TTC549 (cell line): ENCODE measurements around the gene GSAP.

Experiments used
- FAIRE-seq: peaks from 2 replicates; lab custom pipeline; 2012; peaks lifted over from hg19 to GRCh38; lab: Jason Lieb, UNC

The GSAP gene

DNA sequence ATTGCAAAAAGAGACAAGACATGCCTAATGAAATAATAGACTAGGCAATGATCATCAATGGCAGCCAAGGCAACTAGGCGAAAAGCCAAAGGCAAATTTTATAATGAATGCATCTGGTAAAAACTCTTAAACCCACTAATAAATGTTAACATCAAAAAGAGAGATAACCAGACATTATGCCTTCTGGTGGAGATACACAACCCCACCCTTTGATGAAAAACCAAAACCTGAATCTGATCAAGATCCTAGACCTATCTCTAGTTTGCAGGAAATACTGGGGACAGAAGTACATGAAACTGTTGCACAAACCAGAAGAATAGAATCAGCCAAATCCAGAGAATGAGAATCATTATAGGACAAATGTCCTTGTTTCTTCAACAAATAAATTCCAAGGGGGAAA, 22.0 kb upstream of the GSAP start:
- no peak for FAIRE-seq

DNA sequence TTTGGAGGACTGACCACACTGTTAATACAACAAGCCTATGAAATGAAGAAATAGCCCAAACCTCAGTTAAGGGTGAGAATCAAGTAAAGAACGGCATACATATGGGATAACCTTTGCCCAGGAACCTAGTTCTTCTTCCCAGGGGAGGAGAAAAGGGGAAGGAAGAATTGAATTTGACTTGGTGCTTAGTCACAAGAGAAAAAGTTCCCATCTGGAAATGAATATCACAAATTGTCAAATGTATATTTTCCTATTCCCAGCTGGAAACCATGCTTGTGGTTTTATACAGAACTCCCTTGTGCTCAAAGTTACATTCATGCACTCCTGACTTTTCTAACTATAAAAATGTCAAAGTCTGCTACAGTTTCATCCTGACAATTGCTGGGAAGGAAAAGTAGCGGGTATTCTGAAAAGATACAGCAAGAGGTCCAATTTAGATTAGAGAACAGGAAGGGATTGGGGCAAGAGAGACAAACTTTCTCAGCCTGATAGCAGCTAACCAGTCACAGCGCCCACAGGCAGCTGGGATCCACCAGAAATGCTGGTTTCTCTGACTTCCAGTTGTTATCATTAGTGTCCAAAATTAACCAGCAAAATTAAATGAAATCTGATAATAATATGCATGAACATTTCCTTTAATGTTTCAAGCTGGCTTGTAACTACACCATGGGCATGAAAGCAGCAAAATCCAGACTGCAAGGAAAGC, 18.6 kb upstream of the GSAP start:
- no peak for FAIRE-seq

DNA sequence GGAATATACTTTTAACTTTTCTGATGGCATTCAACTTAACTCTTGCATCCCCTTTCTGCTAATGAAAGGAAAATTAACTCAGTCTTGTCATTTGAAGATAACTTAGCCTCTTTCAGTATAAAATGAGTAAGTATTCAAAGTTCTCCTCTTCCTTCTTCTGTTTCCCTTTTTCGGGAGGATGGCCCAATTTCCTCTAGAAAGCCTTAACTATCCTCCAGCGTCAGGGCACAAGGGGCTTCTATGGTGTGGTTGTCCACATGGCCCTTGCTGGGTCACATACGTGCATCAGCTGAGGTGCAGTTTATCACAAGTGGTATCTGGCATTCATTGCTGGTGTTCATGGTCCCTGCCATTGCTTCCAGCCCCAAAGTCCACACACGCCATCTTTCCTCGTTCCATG, 17.8 kb upstream of the GSAP start:
- FAIRE-seq = no peak

DNA sequence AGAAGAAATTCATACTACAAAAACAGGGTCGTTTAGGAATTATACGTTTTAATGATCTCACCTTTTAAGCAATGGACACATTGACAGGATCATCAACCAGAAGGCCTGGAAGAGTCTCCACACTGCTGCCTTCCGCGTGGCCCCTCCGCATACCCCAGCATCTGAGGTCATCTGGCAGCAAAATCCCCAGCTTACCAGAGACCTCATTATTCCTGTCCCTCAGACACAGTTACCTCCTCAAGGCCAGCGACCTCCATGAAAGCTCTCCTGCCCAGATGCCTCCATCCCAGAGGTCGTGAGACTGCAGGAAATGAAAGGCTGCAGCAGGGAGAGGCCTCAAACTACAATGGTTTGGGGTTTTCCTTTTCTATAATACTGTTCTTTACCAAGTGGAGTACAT, 14.8 kb upstream of the GSAP start:
- no peak for FAIRE-seq

DNA sequence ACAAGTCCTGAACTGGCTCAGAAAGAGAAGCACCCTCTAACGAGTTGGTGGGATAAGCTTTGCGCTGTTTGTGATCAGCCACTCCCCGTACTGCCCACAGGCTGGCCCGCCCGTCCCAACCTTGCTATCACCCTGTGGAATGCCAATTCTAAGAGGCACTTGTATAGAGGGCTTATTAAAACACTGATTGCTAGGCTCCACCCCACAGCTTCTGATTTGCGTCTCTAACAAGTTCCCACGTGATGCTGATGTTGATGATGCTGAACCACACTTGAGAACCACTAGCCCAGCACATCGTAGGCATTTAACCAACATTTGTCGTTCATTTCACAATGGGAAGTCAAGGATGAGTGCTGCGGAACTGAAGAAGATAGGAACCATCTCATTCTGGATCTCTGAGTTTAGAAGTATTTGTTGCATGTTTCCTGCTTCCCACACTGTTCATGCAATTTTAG, 12.7 kb upstream of the GSAP start:
- FAIRE-seq = no peak

DNA sequence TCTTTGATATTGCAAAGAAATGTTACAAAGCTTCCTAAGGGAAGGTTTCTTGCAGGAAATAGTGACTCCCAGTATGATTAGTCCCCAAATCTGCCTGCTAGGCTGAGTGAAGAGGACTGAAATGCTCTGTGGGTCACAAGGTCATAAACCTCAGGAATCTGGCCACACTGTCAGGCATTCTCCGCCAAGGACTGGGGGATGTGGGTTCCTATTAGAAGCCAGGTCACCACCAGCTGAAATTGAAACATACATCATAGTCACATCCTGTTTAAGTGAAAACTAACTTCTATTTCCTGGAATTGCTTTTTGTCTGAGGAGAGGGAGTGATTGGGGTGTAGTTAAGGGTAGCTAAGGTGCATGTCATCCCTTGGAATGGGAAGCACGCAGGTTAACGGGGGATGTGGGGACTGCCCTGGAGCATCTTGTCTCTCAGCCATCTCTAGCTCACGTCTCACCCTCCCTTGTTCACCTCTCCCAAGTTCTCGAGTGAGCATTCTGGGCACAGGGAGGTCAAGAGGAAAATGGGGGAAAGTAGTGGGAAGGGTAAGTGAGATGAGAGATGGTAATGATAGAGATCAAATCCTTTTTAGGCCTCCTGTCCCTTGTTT, 12.0 kb upstream of the GSAP start:
- no peak for FAIRE-seq

DNA sequence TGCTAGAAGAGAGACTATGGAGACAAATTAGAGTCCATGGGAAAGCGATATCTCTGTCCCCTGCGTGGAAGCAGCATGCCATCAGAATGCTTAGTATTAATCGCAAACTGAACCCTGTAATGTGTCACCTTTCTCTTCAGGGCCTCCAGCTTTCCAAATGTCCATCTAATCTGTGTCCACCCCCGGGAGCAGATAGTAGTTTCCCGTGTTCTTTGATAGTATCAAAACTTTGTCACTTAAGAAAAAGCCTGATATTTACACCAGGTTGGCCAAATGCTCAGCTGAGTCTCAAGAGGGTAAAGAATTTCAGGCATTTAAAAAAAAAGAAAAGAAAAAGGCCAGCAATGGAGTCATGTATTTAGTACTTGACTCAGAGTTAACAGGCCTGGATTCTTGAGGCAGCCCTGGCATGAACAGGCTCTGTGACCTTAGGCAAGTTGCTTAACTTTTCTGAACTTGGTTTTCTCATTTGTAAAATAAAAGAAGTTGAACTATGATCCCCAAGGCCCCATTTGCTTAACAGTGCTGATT, 10.4 kb upstream of the GSAP start:
- FAIRE-seq = no peak

DNA sequence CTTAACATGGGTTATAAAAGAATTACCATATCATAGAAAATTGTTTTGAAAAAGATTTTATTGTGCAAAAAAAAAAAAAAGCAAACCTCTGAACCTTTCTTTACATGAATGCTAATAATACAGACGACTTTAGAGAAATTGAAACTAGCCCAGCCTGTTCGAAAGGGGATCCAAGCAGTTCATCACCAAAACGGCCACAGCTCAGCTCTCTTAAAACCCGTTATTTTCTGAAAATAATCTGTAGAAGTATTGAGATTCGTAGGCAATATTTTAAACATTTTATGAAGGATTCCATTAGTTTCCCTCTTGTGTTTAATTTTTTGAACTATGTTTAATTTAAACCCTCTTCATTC, 9.9 kb upstream of the GSAP start:
- FAIRE-seq = no peak

DNA sequence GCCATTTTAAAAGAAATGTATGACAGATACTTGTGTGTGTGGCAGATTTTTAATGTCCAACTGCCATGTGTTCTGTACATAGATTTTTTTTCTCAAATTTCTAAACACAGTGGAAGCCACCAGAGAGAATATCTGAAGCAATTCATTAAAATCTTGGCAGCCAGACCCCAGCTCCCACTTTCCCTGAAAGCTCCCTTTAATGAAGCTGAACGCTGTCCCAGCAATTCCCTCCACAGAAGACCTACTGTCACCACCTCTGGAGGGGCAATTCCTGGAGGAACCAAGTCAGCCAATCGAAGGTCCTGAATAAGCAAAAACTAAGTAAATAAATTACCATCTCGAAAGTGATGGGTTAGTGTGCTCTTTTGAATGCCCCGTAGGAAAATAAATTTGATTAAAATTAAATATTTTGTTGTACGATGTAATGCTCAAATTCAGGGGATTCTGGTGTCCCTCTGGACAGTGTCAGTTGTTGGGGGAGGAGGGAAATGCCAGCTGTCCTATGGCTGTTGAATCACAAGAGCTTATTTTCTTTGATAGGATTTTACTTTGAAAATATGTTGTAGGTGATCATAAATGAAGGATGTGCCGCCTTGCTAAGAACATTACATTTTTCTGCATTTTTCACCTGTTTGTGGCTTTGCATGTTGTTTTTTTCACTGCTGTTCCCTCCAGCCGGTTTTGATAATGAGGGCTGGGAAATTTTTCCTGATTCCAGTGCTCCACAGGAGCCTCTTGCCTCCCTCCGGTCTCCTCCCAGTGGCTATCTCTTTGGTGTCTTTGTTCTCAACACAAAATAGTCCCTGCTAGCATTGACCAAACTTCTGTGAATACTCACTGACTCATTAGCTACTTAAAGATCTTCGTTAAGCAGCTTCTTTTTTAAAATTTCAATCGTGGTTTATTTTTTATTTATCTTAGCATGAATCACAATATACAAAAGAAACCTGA, 9.2 kb upstream of the GSAP start:
- no peak for FAIRE-seq

DNA sequence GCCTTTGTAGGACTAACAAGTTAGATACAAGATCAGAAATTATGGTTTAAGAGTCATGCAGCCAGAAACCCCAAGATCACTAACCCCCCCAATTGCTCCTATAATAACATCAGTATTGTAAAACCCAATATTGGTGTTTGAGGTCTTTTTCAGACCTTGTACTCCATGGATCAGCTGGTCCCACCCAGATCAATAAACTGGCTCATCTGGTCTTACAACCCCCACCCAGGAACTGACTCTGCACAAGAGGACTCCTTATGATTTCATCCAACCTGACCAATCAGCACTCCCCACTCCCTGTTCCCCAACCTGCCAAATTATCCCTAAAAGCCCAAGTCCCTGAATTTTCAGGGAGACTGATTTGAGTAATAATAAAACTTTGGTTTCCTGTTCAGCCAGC, 6.4 kb upstream of the GSAP start:
- FAIRE-seq = no peak

DNA sequence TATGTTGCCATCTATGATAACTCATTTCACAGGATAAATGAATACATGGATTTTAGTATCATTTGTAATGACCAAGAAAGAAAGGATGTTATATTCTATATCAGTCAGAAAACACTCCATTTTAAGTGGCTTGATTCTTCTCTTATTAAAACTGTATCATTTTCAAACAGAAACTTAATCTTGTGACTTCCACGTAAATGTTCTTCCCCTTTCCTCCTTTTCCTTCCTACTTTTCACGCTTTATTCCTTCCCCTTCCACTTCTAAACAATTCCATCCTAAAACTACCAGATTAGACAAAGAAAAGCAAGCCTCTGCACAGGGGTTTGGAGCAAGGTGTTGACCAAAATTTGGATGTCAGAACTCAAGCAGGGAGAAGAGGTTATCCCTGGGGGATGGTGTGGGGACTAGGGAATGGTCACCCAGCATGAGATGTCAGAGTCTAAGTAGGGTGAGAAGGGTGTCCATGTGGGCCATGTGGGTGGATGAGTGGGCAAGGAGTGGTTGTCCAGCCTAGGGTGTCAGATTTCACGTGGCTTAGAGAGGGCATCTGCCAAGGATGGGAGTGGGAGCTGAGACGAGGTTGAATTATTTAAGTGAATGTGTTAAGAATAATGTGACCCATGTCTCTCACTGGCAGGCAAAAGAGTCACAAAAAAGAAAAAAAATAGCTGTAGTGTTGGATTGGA, 5.0 kb upstream of the GSAP start:
- FAIRE-seq = no peak

DNA sequence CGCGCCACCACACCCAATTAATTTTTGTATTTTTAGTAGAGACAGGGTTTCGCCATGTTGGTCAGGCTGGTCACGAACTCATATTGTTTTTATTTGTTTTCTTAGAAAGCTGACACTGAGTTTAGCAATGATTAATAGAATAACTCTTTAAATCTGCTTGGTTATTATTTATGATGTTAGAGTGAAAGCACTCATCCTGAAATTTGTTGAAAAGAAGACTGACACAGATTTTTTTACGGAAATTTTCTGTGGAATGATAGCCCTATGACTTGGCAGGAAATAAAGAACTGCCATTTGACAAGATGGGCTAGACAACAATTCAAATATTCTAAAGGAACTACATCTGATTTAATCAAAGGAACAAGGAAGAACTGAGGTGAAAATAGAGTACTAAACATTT, 4.3 kb upstream of the GSAP start:
- FAIRE-seq = no peak

DNA sequence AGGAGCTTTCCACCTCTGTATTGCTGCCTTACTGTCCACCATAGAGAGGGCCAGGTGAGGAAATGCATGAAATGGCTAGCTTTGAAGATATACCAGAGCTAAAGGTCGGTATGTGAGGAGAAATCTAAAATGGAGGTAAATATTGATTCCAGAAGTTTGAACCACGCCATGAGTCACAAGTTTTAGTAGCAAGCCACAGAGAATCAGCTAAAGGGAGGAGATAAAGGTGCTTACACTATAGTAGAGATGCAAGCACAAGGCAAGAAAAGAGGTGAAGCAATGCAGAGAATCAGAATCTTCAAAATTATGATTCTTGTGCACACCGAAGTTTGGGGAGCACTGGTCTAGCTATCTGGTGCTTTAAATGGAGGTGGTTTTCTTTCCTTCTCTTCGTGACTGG, 3.0 kb upstream of the GSAP start:
- FAIRE-seq = no peak

DNA sequence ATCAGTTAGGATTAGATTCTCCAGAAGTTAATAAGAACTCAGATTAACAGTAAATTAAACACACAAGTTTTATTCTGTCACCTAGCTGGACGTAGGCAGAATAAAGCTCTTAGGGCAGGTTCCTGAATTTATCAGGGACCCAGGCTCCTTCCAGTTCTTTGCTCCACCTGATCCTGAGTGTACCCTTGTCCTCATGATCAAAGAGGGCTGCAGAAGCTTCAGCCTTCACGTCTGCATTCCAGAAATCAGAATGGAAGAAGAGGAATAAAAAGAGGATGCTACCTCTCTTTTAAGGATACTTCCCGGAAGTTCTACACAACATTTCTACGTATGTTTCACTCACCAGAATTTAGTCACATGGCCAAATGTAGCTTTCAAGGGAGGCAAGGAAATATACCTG, 1.7 kb upstream of the GSAP start:
- FAIRE-seq = no peak

DNA sequence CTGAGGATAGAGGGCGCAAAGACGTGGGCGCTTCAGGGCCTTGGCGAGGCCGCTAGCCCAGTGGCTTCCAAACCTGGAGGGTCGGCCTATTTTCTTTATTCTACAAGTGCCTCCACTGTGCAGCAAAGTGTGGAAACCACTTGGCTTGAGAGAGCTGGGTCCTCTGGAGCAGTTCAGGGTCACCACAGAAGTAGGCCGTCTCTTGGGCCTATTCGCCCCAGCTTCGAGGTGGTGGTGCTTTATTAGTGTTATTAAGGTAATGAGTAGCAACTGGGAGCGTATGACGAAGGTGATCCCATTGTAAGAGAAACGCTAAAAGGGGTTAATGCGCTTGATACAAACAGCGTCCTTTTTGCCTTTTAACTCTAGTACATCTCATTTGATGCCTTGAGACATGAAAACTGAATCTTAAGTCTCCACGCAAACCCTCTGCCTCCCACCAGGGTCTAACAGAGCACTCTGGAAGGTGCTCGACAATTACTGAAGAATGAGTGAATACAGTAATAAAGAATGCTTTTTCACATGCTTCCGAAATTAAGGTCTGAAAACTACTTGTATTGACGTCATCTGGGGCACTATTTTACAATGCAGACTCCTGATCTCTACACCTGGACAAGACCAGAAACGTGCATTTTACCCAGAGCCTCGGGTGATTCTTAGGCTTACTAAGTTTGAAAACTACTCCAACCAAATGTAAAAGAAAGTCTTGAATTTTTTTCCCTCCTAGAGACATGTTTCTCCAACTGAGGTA, 647 bp upstream of the GSAP start:
- no peak for FAIRE-seq

DNA sequence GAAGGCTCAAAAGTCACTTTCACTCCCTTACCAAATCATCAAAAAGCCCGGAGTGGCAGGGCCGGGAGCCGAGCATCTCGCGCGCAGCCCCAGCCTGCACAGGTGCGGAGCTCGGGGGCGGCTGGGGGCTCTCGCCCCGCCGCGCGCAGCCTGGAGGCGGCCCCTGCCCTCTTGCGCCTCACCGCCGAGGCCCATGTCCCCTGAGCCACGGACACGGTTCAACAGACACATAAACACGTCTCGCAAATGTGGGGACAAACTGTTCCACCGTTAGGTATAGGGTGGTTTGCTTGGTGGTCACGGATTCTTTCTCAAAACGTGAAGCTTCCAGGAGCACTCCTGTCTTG, 700 bp downstream of the GSAP start:
- no peak for FAIRE-seq

DNA sequence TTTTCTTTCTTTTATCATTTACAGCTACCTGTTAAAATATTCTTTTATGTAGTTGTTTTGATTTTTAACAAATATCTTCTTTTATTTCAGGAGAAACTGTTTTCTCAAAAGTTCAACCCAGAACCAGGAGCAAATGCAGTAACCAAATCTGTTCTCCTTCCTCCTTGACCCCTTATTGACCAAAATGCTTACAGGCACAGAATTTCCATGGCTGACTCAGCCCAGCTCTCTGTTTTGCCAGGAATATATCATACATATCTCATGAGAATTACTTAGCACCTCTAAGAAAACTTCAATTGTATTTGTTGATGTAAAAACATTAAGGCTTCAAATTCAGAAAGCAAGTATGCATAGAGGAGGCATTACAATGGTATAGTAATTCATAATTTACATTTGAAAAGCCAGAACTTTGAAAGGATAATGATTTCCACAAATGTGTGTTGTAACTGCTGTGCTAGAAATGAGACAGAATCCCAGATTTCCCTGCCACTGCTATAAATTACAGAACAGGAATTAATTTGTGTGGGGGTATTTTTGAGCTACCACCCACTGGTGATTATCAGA, 2.2 kb downstream of the GSAP start:
- FAIRE-seq = no peak

DNA sequence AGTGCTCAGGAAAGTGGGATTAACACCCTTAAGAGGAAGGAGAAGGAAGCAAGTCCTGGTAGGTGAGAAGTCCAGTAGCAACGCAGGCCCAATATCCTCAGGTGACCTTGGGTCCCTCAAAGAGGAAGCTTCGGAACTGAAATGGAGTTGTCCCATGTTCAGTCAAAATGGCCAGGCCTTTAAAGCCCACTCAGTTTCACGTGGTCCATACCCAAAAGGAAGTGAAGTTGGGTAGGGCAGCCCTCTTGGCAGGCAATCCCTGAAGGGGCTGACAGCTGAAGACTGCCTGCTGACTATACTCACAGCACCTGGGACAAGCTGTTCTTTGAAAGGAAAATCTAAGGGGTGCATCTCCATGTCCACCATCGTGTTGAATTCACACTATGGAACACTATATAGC, 3.0 kb downstream of the GSAP start:
- no peak for FAIRE-seq

DNA sequence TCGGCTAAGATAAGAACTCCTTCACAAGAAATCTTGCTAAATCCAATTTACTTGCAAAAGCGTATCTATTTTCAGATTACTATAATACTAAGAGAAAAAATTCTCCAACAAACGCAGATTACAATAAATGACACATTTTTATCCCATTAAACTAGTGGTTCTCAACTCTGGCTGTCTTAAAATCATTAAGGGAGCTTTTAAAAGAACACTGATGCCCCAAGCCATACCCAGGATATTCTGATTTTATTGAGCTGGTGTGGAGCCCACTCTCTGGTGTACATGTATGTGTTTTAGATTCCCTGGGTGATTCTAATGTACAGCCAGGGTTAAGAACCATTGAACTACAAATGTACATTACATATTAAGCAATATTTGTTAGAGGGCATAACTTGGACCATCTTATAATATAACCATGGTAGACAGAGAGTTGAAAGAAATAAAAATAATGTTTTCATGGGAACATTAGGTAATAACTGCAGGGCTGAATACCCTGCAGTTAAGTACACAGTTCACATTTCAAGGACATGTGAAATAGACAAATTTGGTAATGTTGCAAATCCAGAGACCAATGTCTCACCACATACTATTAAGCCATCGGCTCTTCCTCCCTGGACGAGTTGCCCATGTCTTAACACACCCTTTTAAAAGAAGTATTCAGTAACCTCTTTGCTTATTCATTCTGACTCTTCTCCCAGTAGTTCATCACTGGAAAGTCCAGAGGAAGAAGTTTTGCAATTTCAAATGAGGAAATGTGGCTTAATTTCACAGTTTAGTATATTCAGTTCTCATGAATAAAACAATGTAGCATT, 6.2 kb downstream of the GSAP start:
- no peak for FAIRE-seq

DNA sequence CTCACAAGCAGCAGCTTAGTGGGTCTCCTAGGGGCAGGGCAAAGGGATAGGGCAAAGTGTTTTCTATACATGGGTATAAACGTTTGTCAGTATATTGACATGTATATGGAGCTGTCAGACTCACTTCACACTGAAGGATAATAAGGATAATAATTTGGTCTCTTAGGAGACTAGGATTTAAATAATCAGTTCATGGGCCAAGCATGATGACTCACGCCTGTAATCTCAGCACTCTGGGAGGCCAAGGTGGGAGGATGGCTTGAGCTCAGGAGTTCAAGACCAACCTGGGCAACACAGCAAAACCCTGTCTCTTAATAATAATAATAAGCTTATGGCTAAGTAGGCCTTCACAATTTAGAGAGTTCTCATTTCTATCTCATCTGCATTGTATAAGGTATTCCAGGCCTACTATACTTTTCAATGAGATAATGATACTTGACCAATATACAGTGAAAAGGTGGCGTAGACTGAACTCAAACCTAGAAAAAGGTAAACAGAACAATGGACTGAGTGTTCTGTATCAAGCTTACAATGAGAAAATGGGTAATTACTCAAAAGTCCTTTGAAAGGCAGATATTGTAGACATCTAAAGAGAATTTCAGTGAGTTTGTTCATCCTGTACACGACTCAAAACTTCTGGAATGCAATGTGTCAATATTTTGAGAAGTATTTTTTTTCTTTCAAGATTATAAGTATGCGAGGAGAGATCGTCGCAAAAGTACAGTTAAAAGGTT, 7.0 kb downstream of the GSAP start:
- no peak for FAIRE-seq
